GM19438 (cell line): Measurements from ENCODE around the gene CDH1.

ENCODE experiments used
- ATAC-seq: cut with Tn5 transposase; IDR thresholded peaks from one replicate; pipeline ENCODE4 v1.9.1; 2021; ENCODE audit warnings: low read depth; ENCODE audit not compliant: unreplicated experiment

The CDH1 gene

GRCh38 chr16:68843482-68844210, 106.6 kb downstream of the CDH1 start, which contains the start of gene TANGO6:
Gene TANGO6, plus strand, starts transcription at chr16:68843531. Its CDS starts 87 bp downstream, at chr16:68843618.
- ATAC-seq: peak; percentile 86

- peak; percentile 20 for ATAC-seq
Measured at GRCh38 chr16:68844211-68844564, 107.1 kb downstream of the CDH1 start.

GRCh38 chr16:68848786-68849185, 111.7 kb downstream of the CDH1 start:
- no peak for ATAC-seq

DNA sequence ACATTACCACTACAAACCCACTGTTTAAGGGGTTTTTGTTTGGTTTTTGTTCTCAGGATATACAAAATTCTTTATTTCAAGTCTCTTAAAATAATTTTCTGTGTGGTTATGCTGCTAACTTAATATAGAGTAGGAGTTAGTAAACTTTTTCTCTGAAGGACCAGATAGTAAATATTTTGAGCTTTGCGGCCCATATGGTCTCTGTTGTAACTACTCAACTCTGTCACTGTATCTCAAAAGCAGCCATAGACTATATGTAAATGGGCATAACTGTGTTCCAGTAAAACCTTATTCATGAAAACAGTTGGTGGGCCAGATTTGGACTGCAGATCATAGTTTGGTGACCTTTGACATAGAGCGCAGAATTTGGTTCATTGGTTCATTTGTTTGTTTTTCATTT, 113.4 kb downstream of the CDH1 start:
- ATAC-seq: no peak

DNA sequence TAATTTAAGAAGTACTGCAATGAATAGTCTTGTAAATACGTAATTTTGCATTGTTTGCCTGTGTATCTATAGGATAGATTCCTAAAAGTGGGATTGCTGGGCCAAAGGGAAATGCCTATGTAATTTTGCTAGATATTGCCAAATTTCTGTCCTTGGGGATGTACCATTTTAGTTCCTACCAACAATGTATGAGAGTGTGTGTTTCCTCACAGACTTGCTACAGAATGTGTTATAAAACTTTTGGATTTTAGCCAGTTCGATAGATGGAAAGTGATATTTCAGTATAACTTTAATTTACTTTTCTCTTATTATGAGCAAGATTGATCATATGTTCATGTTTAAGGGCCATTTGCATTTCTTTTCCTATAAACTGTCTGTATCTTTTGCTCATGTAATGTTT, 114.5 kb downstream of the CDH1 start:
- no peak for ATAC-seq

DNA sequence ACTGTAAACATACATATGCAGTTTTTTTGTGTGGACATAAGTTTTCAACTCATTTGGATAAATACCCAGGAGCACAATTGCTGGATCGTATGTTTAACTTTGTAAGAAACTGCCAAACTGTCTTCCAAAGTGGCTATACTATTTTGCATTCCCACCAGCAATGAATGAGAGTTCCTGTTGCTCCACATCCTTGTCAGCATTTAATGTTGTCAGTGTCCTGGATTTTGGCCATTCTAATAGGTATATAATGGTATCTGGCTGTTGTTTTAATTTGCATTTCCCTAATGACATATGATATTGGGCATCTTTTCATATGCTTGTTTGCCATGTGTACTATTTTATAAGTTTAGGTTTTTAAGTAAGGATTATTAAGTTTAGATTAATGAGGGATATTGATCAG, 120.4 kb downstream of the CDH1 start:
- no peak for ATAC-seq

DNA sequence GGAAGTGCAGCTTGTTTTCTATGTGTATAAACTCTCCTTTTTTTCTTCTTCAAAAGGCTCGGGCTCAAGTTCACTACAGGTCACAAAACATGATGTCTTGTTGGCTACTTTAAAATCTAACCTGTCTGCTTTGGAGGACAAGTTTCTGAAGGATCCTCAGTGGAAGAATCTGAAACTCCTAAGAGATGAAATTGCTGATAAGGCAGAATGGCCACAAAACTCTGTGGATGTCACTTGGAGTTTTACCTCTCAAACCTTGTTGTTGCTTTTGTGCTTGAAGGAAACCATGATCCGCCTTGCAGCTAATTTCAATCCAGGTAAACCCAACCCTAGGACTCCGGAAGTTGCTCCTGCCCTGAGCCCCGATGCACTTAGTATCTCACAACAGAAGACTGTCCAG, 122.7 kb downstream of the CDH1 start:
- ATAC-seq: no peak

DNA sequence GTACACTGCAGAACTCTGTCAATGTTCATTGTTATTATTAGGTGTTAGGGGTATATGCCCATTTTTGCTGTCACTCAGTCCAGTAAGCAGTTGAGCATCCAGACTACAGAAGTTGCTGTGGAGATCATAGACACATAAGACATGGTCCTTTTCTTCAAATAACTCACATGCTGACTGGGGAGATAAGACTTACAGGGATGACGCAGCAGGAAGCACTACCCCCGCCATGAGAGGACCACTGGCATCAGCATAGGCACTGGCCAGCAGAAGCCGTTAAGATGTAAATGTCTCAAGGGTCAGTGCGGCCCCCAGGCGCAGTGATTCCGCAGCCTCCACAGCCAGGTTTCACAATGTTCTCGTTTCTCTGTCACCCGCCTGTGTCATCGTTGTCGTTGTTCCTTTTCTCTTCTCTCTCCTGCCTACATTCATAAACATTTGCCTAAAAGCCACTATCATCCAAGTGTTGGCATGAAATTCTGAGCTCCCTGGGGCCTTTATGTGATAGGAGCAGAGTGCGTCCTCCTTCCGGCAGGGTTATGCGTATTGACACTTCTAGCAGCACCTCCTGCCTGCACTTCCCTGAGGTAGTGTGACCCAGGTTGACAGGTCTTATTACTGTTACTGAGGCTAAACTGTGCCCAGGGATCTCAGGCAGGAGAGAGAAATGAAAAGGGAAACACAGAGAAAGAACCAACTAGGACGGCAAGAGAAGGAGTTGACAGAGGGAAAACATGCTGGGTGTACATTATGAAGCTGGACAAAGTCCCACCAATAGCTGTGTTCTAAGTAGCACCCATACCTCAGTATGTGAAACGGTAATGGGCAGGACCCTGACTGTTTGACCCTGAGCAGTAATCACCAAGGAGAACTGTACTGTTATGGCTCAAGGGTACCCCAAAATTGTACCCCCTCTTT, 124.1 kb downstream of the CDH1 start:
- ATAC-seq: no peak

DNA sequence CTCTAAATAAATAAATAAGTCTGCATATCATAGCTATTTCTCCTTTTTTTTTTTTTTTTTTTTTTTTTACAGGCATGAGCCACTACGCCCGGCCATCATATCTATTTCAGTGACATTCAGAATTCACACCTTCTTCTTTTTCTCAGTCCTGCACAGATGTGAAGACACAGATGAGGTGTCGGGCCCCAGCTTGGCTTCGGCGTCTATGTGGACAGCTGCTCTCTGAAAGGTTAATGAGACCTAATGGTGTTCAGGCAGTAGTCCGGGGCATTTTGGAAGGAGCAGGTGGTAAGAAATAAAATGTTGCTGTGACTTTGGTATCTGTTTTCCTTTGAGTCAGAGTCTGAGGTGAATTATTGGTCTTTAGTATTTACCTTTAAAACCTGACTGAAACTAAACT, 129.8 kb downstream of the CDH1 start:
- ATAC-seq: no peak

DNA sequence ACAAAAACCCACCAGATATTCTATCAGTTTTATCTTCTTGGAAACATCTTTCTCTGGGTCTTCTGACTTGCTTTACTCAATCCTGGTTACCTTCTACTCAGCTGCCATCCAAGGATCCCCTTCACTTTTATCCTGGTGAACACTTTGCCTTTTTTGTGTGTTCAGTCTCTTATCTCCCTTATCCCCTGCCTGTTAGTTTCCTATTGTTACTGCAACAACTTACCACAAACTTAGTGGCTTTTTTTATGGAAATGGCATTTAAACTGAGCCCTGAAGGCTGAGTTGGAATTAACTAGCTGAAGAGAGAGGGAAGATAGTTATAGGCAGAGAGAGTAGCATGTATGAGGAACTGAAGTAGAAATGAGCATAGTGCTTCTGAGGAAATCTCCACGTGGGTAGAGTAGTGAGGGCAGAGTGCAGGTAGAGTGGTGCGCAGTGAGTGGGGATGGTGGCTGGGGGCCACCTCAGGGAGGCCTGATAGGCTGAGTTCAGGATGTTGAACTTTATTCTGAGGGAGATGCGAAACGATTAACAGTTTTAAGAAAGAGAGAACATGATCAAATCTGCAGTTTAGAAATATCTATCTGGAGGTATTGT, 132.5 kb downstream of the CDH1 start:
- ATAC-seq: no peak

DNA sequence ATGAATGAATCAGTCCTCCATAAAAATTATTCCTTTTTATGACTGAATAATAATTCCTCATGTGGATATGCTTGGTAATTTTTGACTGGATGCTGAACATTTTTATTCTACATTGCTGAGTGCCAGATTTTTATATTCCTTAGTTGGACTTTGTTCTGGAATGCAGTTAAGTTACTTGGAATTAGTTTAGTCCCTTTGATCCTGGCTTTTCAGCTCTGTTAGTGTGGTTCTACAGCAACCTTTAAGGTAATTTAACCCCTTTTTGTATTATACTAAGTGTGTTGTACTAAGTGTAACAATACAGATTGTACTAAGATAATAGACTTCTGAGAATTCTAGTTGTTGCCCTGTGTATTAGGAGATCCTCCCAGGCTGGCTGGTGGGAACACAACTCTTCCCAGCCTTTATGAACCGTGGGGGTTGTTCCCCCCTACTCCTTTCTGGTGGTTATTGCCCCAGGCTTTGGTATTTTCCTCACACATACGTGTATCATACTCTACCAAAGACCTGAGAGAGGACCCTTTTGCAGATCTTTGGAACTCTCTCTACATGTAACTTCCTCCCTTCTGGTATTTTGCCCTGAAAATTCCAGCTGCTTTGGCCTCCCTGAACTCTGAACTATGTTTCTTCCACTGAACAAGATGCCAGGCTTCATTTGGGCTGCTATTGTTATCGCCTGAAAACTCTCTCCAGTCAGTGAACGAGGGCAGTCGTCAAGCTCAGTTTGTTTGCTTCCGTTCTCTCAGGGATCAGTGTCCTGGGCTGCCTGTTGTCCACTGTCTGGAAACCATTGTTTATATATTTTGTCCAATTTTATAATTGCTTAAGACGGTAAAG, 136.8 kb downstream of the CDH1 start:
- ATAC-seq: no peak

DNA sequence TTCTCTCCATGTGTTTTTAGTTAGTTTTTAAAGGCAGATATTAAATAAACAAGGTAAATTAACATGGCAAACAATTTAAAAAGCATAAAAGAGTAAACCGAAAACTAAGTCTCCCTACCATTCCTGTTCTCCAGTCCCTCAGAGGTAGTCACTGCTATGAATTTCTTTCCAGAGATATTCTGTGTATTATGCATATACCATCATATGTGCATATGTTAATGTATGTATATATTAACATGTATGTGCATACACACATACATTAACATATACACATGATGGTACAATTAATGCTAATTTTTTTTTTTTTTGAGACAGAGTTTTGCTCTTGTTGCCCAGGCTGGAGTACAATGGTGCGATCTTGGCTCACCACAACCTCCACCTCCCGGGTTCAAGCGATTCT, 138.8 kb downstream of the CDH1 start:
- ATAC-seq: no peak

DNA sequence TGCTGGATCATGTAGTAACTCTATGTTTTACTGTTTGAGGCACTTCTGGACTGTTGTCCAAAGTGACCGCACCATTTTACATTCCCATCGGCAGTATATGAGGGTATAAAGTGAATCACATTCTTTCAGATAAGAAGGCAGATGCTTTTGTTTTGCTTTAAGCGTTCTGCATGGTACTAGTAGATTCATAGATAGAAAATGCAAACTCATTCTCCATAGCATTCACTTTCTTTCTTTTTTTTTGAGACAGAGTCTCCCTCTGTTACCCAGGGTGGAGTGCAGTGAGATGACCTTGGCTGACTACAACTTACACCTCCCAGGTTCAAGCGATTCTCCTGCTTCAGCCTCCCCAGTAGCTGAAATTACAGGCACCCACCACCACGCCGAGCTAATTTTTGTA, 146.6 kb downstream of the CDH1 start:
- ATAC-seq: no peak

DNA sequence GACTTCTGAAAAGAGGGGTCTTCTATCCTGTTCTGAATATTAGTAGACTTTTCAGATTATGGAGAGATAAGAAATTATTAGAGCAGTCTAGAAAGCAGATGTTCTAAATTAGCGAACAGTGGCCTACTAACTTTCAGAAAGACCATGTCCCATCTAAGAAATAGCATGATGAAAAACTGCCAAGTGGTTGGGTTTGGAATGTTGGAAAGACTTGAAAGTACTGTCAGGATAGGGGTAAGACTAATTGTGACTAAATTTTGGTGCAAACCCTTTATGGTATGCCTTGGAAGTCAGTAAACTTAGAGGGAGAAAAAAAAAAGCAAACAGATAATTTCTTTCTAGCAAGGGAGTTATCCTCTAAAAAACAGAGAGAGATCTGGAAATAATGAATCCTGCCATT, 147.3 kb downstream of the CDH1 start:
- ATAC-seq: no peak
